H9 (cell line): ENCODE data around the gene PAQR9. TPM values are rescaled to one million over a fixed set of nuclear protein-coding genes. Genes with fewer than 3 reads are reported as not detected.

Source experiments
- DNase-seq: peaks from one replicate; pipeline ENCODE4 v3.0.0-alpha.2; 2017
- H2AFZ ChIP-seq: one replicate; pipeline ENCODE4 v1.6.1; 2013; ENCODE audit warnings: mild to moderate bottlenecking, low read length, control low read depth, moderate library complexity
- H2AK5ac ChIP-seq: 2 replicates; pipeline ENCODE4 v1.6.1; 2013; ENCODE audit warnings: low read length, control low read depth, mixed read lengths; ENCODE audit not compliant: insufficient read length
- H2BK120ac ChIP-seq: one replicate; pipeline ENCODE4 v1.6.1; 2013; ENCODE audit warnings: low read depth, mild to moderate bottlenecking, low read length, control low read depth, inconsistent platforms; ENCODE audit not compliant: poor library complexity, severe bottlenecking
- H2BK12ac ChIP-seq: 2 replicates; pipeline ENCODE4 v1.6.1; 2013; ENCODE audit warnings: low read length, control low read depth, mixed read lengths, low read depth; ENCODE audit not compliant: insufficient read length
- H2BK15ac ChIP-seq: 2 replicates; pipeline ENCODE4 v1.6.1; 2013; ENCODE audit warnings: low read depth, low read length, control low read depth
- H2BK20ac ChIP-seq: one replicate; pipeline ENCODE4 v1.6.1; 2013; ENCODE audit warnings: low read depth, mild to moderate bottlenecking, low read length, control low read depth, inconsistent platforms; ENCODE audit not compliant: poor library complexity, severe bottlenecking
- H2BK5ac ChIP-seq: 2 replicates; pipeline ENCODE4 v1.6.1; 2013; ENCODE audit warnings: low read length, control low read depth, mixed read lengths; ENCODE audit not compliant: insufficient read length
- H3K14ac ChIP-seq: 2 replicates; pipeline ENCODE4 v1.6.1; 2013; ENCODE audit warnings: low read length, control low read depth; ENCODE audit not compliant: insufficient read depth
- H3K18ac ChIP-seq: 2 replicates; pipeline ENCODE4 v1.6.1; 2013; ENCODE audit warnings: low read depth, mild to moderate bottlenecking, mixed read lengths, low read length, control low read depth; ENCODE audit not compliant: insufficient read length
- H3K23ac ChIP-seq: 2 replicates; pipeline ENCODE4 v1.6.1; 2013; ENCODE audit warnings: low read length, control low read depth, mixed read lengths, low read depth; ENCODE audit not compliant: insufficient read length
- H3K23me2 ChIP-seq: 2 replicates; pipeline ENCODE4 v1.6.1; 2013; ENCODE audit warnings: low read depth, mild to moderate bottlenecking, mixed read lengths, low read length, control low read depth; ENCODE audit not compliant: insufficient read length, poor library complexity, severe bottlenecking
- H3K27ac ChIP-seq: 2 replicates; pipeline ENCODE4 v1.5.1; 2013; ENCODE audit warnings: low read length, control low read depth, mixed read lengths, low read depth; ENCODE audit not compliant: insufficient read length
- H3K27me3 ChIP-seq: 2 replicates; pipeline ENCODE4 v1.6.1; 2013; ENCODE audit warnings: low read length, control low read depth, inconsistent platforms; ENCODE audit not compliant: insufficient read depth
- H3K4ac ChIP-seq: 2 replicates; pipeline ENCODE4 v1.6.1; 2013; ENCODE audit warnings: low read depth, mild to moderate bottlenecking, control low read depth, inconsistent platforms, low read length, moderate library complexity
- H3K4me1 ChIP-seq: 2 replicates; pipeline ENCODE4 v1.6.1; 2013; ENCODE audit warnings: low read length, control low read depth, inconsistent platforms; ENCODE audit not compliant: insufficient read depth
- H3K4me2 ChIP-seq: 2 replicates; pipeline ENCODE4 v1.6.1; 2013; ENCODE audit warnings: low read length, control low read depth, mixed read lengths; ENCODE audit not compliant: insufficient read length, insufficient read depth
- H3K56ac ChIP-seq: 2 replicates; pipeline ENCODE4 v1.6.1; 2013; ENCODE audit warnings: low read depth, mild to moderate bottlenecking, mixed read lengths, low read length, control low read depth; ENCODE audit not compliant: insufficient read length
- H3K79me1 ChIP-seq: 2 replicates; pipeline ENCODE4 v1.6.1; 2013; ENCODE audit warnings: low read depth, mild to moderate bottlenecking, moderate library complexity, low read length, control low read depth, inconsistent platforms; ENCODE audit not compliant: insufficient read depth, poor library complexity, severe bottlenecking
- H3K79me2 ChIP-seq: 2 replicates; pipeline ENCODE4 v1.6.1; 2013; ENCODE audit warnings: low read length, control low read depth, inconsistent platforms; ENCODE audit not compliant: insufficient read depth
- H3K9ac ChIP-seq: 2 replicates; pipeline ENCODE4 v1.6.1; 2013; ENCODE audit warnings: low read length, control low read depth, mixed read lengths; ENCODE audit not compliant: insufficient read length; ENCODE audit errors: extremely low read depth
- H3K9me3 ChIP-seq: one replicate; pipeline ENCODE4 v1.6.1; 2013; ENCODE audit warnings: low read depth, low read length, inconsistent platforms; ENCODE audit not compliant: control insufficient read depth
- H3T11ph ChIP-seq: one replicate; pipeline ENCODE4 v1.6.1; 2013; ENCODE audit warnings: mild to moderate bottlenecking, low read length, control low read depth, inconsistent platforms
- H4K20me1 ChIP-seq: one replicate; pipeline ENCODE4 v1.6.1; 2013; ENCODE audit not compliant: control insufficient read depth, insufficient read length, insufficient read depth
- H4K5ac ChIP-seq: 2 replicates; pipeline ENCODE4 v1.6.1; 2013; ENCODE audit warnings: low read depth, mild to moderate bottlenecking, mixed read lengths, low read length, control low read depth; ENCODE audit not compliant: insufficient read length
- H4K8ac ChIP-seq: replicated peaks from 2 replicates; pipeline ENCODE4 v1.6.1; 2013; ENCODE audit warnings: low read length, control low read depth, mixed read lengths, low read depth; ENCODE audit not compliant: insufficient read length
- H4K91ac ChIP-seq: 2 replicates; pipeline ENCODE4 v1.6.1; 2013; ENCODE audit warnings: low read depth, mild to moderate bottlenecking, moderate library complexity, mixed read lengths, low read length, control low read depth; ENCODE audit not compliant: insufficient read length
- H3K27ac Mint-ChIP-seq, 3 experiments: 2 replicates in 2 of 3; 3 replicates in 1 of 3; pipeline ENCODE4 v1.8.0; 2020 to 2021; ENCODE audit warnings: mixed read lengths in 3 of 3, mild to moderate bottlenecking in 1 of 3, moderate library complexity in 1 of 3
- H3K27me3 Mint-ChIP-seq: 2 replicates; pipeline ENCODE4 v1.8.0; 2021; ENCODE audit warnings: low read depth, mild to moderate bottlenecking, moderate library complexity, mixed read lengths
- H3K36me3 Mint-ChIP-seq, 3 experiments: 2 replicates in 2 of 3; 3 replicates in 1 of 3; pipeline ENCODE4 v1.8.0; 2020 to 2021; ENCODE audit warnings: low read depth in 3 of 3, mixed read lengths in 3 of 3; ENCODE audit not compliant: insufficient read depth in 1 of 3
- H3K4me1 Mint-ChIP-seq, 2 experiments: 2 replicates each; pipeline ENCODE4 v1.8.0; 2020; ENCODE audit warnings: mixed read lengths in 2 of 2
- H3K4me3 Mint-ChIP-seq, 2 experiments: 2 replicates in 1 of 2; 3 replicates in 1 of 2; pipeline ENCODE4 v1.8.0; 2020 to 2021; ENCODE audit warnings: mild to moderate bottlenecking in 2 of 2, mixed read lengths in 2 of 2, moderate library complexity in 1 of 2
- H3K9me3 Mint-ChIP-seq, 2 experiments: 2 replicates in 1 of 2; 3 replicates in 1 of 2; pipeline ENCODE4 v1.8.0; 2020; ENCODE audit warnings: mild to moderate bottlenecking in 2 of 2, mixed read lengths in 2 of 2, moderate library complexity in 1 of 2
- CTCF ChIP-seq: fragments of 200-600 bp; sonication (generic); conservative IDR thresholded peaks from 3 replicates; pipeline ENCODE4 v1.8.0; 2021; ENCODE audit warnings: antibody characterized with exemption, mild to moderate bottlenecking
- total RNA-seq: library from RNA; stranded (reverse); gene quantifications from 2 replicates; pipeline ENCODE4 v1.2.1, GENCODE V29; 2021

PAQR9 gene
- total RNA-seq, 1 experiment from 2014 or later: 2.3 TPM

GRCh38 chr3:142923694-142924093 is 39.8 kb downstream of the PAQR9 start:
- H3K4me1 Mint-ChIP-seq: no peaks in the 10 kb centered on the region
- H3K9me3 Mint-ChIP-seq: peaks cover 8 to 13% of the 10 kb centered on the region in 2 experiments
- H3K9me3 ChIP-seq: no peaks in the 10 kb centered on the region
- H3K79me1 ChIP-seq: no peaks in the 10 kb centered on the region
- H3K36me3 Mint-ChIP-seq: peaks cover 0 to 9% (median 2%) of the 10 kb centered on the region in 3 experiments; a peak in 3 of 7 replicates
- H2BK12ac ChIP-seq: no peak overlapping the region
- no peak overlapping the region for H3K18ac ChIP-seq
- H3K4me2 ChIP-seq: no peak overlapping the region
- no peak for DNase-seq
- H4K8ac ChIP-seq: no peak overlapping the region
- H2BK20ac ChIP-seq: no peak overlapping the region
- no peaks in the 10 kb centered on the region for H3K23me2 ChIP-seq
- no peaks in the 10 kb centered on the region for H3K4me1 ChIP-seq
- H4K20me1 ChIP-seq: no peaks in the 10 kb centered on the region
- H4K5ac ChIP-seq: no peak overlapping the region
- H3K79me2 ChIP-seq: no peaks in the 10 kb centered on the region
- no peaks in the 10 kb centered on the region for H3K27me3 ChIP-seq
- H2BK5ac ChIP-seq: no peak overlapping the region
- H3K56ac ChIP-seq: no peak overlapping the region
- H3K4ac ChIP-seq: no peak overlapping the region
- no peak overlapping the region for H3K23ac ChIP-seq
- H2BK15ac ChIP-seq: no peak overlapping the region
- H3K14ac ChIP-seq: no peak overlapping the region
- H2AFZ ChIP-seq: no peak overlapping the region
- H2BK120ac ChIP-seq: no peak overlapping the region
- no peak overlapping the region for H3K27ac ChIP-seq
- no peak overlapping the region for H4K91ac ChIP-seq
- no peaks in the 10 kb centered on the region; the same call in 1 of the 2 replicates for H3K27me3 Mint-ChIP-seq
- H3K27ac Mint-ChIP-seq: no peak overlapping the region
- no peak for TF ChIP-seq CTCF
- H2AK5ac ChIP-seq: no peak overlapping the region
- no peak overlapping the region for H3K9ac ChIP-seq
- H3T11ph ChIP-seq: no peak overlapping the region
- H3K4me3 Mint-ChIP-seq: no peak overlapping the region
